Neural cell (in vitro differentiated cells): ENCODE results near the gene FILIP1L. TPM values are rescaled to one million over a fixed set of nuclear protein-coding genes. Genes with fewer than 3 reads are reported as not detected.

Experiments
- H2AFZ ChIP-seq: fragments of 200-600, 300-800 bp; sonication (generic), shearing (Covaris generic); 2 replicates; pipeline ENCODE4 v1.6.0; 2014; ENCODE audit warnings: low read depth, mild to moderate bottlenecking, antibody characterized with exemption, low read length, moderate library complexity
- H3F3A ChIP-seq: fragments of 200-600 bp; shearing (Covaris generic); 2 replicates; pipeline ENCODE4 v1.6.1; 2016; ENCODE audit warnings: mild to moderate bottlenecking, moderate library complexity, mixed read lengths, antibody characterized with exemption, low read length; ENCODE audit not compliant: insufficient read depth, poor library complexity, severe bottlenecking
- H3K27ac ChIP-seq: fragments of 200-600, 300-800 bp; sonication (generic), shearing (Covaris generic); 2 replicates; pipeline ENCODE4 v1.5.1; 2014; ENCODE audit warnings: mild to moderate bottlenecking, low read length, moderate library complexity
- H3K27me3 ChIP-seq: fragments of 300-800, 200-600 bp; sonication (generic), shearing (Covaris generic); 2 replicates; pipeline ENCODE4 v1.6.0; 2014; ENCODE audit warnings: mild to moderate bottlenecking, low read depth, low read length, moderate library complexity; ENCODE audit not compliant: insufficient read depth
- H3K36me3 ChIP-seq: fragments of 300-800, 200-600 bp; sonication (generic), shearing (Covaris generic); 2 replicates; pipeline ENCODE4 v1.5.1; 2014; ENCODE audit warnings: mild to moderate bottlenecking, antibody characterized with exemption, low read length, moderate library complexity; ENCODE audit not compliant: insufficient read depth
- H3K4me2 ChIP-seq: fragments of 300-800, 200-600 bp; sonication (generic), shearing (Covaris generic); 2 replicates; pipeline ENCODE4 v1.6.0; 2014; ENCODE audit warnings: mild to moderate bottlenecking, low read length
- H3K4me3 ChIP-seq: fragments of 300-800, 200-600 bp; sonication (generic), shearing (Covaris generic); 2 replicates; pipeline ENCODE4 v1.5.1; 2014; ENCODE audit warnings: mild to moderate bottlenecking, low read length, moderate library complexity
- H3K79me2 ChIP-seq: fragments of 200-600 bp; shearing (Covaris generic); replicated peaks from 2 replicates; pipeline ENCODE4 v1.6.0; 2014; ENCODE audit warnings: mild to moderate bottlenecking, low read length, moderate library complexity; ENCODE audit not compliant: insufficient read depth
- H3K9ac ChIP-seq: fragments of 300-800, 200-600 bp; sonication (generic), shearing (Covaris generic); 2 replicates; pipeline ENCODE4 v1.6.1; 2016; ENCODE audit warnings: mild to moderate bottlenecking, low read length, mixed read lengths
- H3K9me2 ChIP-seq: fragments of 200-600 bp; shearing (Covaris generic); 2 replicates; pipeline ENCODE4 v1.6.1; 2016; ENCODE audit warnings: mild to moderate bottlenecking, low read length, mixed read lengths; ENCODE audit not compliant: insufficient read depth
- H3K9me3 ChIP-seq: fragments of 200-600, 300-800 bp; sonication (generic), shearing (Covaris generic); 2 replicates; pipeline ENCODE4 v1.6.1; 2016; ENCODE audit warnings: mild to moderate bottlenecking, mixed run types, low read length, moderate library complexity, mixed read lengths
- H4K20me1 ChIP-seq: fragments of 200-600 bp; shearing (Covaris generic); 2 replicates; pipeline ENCODE4 v1.6.1; 2016; ENCODE audit warnings: mild to moderate bottlenecking, mixed run types; ENCODE audit not compliant: insufficient read depth
- CTCF ChIP-seq: fragments of 450-650 bp; IDR thresholded peaks from 2 replicates; pipeline ENCODE4 v1.5.1; 2014; ENCODE audit warnings: antibody characterized with exemption, mild to moderate bottlenecking, moderate library complexity; ENCODE audit not compliant: poor library complexity, severe bottlenecking
- EP300 ChIP-seq: fragments of 450-650 bp; conservative IDR thresholded peaks from 2 replicates; pipeline ENCODE4 v1.6.1; 2014; ENCODE audit warnings: antibody characterized with exemption, mild to moderate bottlenecking, moderate library complexity; ENCODE audit not compliant: poor library complexity, severe bottlenecking
- EZH2 ChIP-seq: fragments of 200-600, 300-800 bp; shearing (Covaris generic), sonication (generic); IDR thresholded peaks from 2 replicates; pipeline ENCODE4 v1.6.1; 2014; ENCODE audit warnings: antibody characterized with exemption, low read length, borderline replicate concordance, mild to moderate bottlenecking; ENCODE audit not compliant: insufficient read depth, poor library complexity, severe bottlenecking
- MXI1 ChIP-seq: fragments of 450-650 bp; conservative IDR thresholded peaks from 2 replicates; pipeline ENCODE4 v1.6.1; 2014; ENCODE audit warnings: antibody characterized with exemption, mild to moderate bottlenecking; ENCODE audit not compliant: poor library complexity, severe bottlenecking
- POLR2AphosphoS5 ChIP-seq: IDR thresholded peaks from 2 replicates; pipeline ENCODE4 v1.6.1; 2012
- RAD21 ChIP-seq: fragments of 450-650 bp; conservative IDR thresholded peaks from 2 replicates; pipeline ENCODE4 v1.6.1; 2014; ENCODE audit warnings: antibody characterized with exemption, mild to moderate bottlenecking, moderate library complexity
- REST ChIP-seq: IDR thresholded peaks from 2 replicates; pipeline ENCODE4 v1.6.1; 2012; ENCODE audit warnings: borderline replicate concordance
- SMC3 ChIP-seq: fragments of 450-650 bp; conservative IDR thresholded peaks from 2 replicates; pipeline ENCODE4 v1.6.1; 2014; ENCODE audit warnings: antibody characterized with exemption, mild to moderate bottlenecking, moderate library complexity; ENCODE audit not compliant: poor library complexity
- TAF1 ChIP-seq: IDR thresholded peaks from 2 replicates; pipeline ENCODE4 v1.6.1; 2012; ENCODE audit warnings: low read depth
- polyA plus RNA-seq: library from polyadenylated mRNA; depleted of rRNA; stranded (reverse); fragments of >200 nt; gene quantifications from 2 replicates; pipeline ENCODE4 v1.2.3, GENCODE V29; 2014

FILIP1L gene
- polyA plus RNA-seq, 1 donor from 2014 or later, result 0.27 TPM

GRCh38 chr3:100106531-100107141 is 7.7 kb downstream of the FILIP1L start:
- no peak overlapping the region for H3K27ac ChIP-seq
- H2AFZ ChIP-seq, result no peak overlapping the region
- H3F3A ChIP-seq, result no peaks in the 10 kb centered on the region
- H3K79me2 ChIP-seq, result no peaks in the 10 kb centered on the region
- no peak overlapping the region for H3K9ac ChIP-seq
- no peak overlapping the region for H3K4me3 ChIP-seq
- no peak overlapping the region for H3K4me2 ChIP-seq
- no peaks in the 10 kb centered on the region for H3K9me2 ChIP-seq
- no peaks in the 10 kb centered on the region for H3K27me3 ChIP-seq
- no peaks in the 10 kb centered on the region for H4K20me1 ChIP-seq
- no peak for TF ChIP-seq CTCF
- no peak for TF ChIP-seq TAF1
- no peak for TF ChIP-seq RAD21
- TF ChIP-seq EZH2, result no peak
- no peak for TF ChIP-seq MXI1
- no peak for TF ChIP-seq POLR2AphosphoS5
- no peak for TF ChIP-seq SMC3
- no peak for TF ChIP-seq REST
- no peak for TF ChIP-seq EP300
- no peaks in the 10 kb centered on the region for H3K36me3 ChIP-seq
- no peaks in the 10 kb centered on the region for H3K9me3 ChIP-seq

GRCh38 chr3:100106094-100106493 is 8.2 kb downstream of the FILIP1L start:
- no peak overlapping the region for H3K9ac ChIP-seq
- H3K9me3 ChIP-seq, result no peaks in the 10 kb centered on the region
- no peaks in the 10 kb centered on the region for H3K79me2 ChIP-seq
- no peaks in the 10 kb centered on the region for H3F3A ChIP-seq
- H4K20me1 ChIP-seq, result no peaks in the 10 kb centered on the region
- no peak for TF ChIP-seq RAD21
- no peak overlapping the region for H3K4me3 ChIP-seq
- no peaks in the 10 kb centered on the region for H3K9me2 ChIP-seq
- no peak overlapping the region for H2AFZ ChIP-seq
- no peak overlapping the region for H3K27ac ChIP-seq
- H3K36me3 ChIP-seq, result no peaks in the 10 kb centered on the region
- H3K4me2 ChIP-seq, result no peak overlapping the region
- H3K27me3 ChIP-seq, result no peaks in the 10 kb centered on the region

GRCh38 chr3:100105501-100105900 is 8.8 kb downstream of the FILIP1L start:
- Histone ChIP-seq H3K4me2 (no peak overlapping the region), H3K4me3 (no peak overlapping the region), H3K79me2 (no peaks in the 10 kb centered on the region), H3F3A (no peaks in the 10 kb centered on the region), H4K20me1 (no peaks in the 10 kb centered on the region), H3K9me2 (no peaks in the 10 kb centered on the region), H3K27ac (no peak overlapping the region), H3K9ac (no peak overlapping the region), H3K27me3 (no peaks in the 10 kb centered on the region), H2AFZ (no peak overlapping the region), H3K36me3 (no peaks in the 10 kb centered on the region), H3K9me3 (no peaks in the 10 kb centered on the region)
- no peak for TF ChIP-seq REST
- TF ChIP-seq POLR2AphosphoS5, result no peak
- no peak for TF ChIP-seq EP300
- TF ChIP-seq EZH2, result no peak
- TF ChIP-seq CTCF, result no peak
- TF ChIP-seq RAD21, result no peak
- TF ChIP-seq MXI1, result no peak
- no peak for TF ChIP-seq TAF1
- TF ChIP-seq SMC3, result no peak
